HUES64 (cell line): Measurements from ENCODE around the gene DUSP22.

Source experiments
- H3K27ac ChIP-seq: 2 replicates; pipeline ENCODE4 v1.7.0; 2013; ENCODE audit warnings: low read depth, low read length, inconsistent platforms
- H3K27me3 ChIP-seq: 2 replicates; pipeline ENCODE4 v1.6.1; 2013; ENCODE audit warnings: mild to moderate bottlenecking, low read length; ENCODE audit not compliant: insufficient read depth
- H3K36me3 ChIP-seq: 2 replicates; pipeline ENCODE4 v1.6.1; 2013; ENCODE audit warnings: mild to moderate bottlenecking, low read length; ENCODE audit not compliant: insufficient read depth
- H3K4me1 ChIP-seq: 2 replicates; pipeline ENCODE4 v1.6.1; 2013; ENCODE audit warnings: mild to moderate bottlenecking, low read length, moderate library complexity; ENCODE audit not compliant: insufficient read depth
- H3K4me3 ChIP-seq: 2 replicates; pipeline ENCODE4 v1.5.1; 2013; ENCODE audit warnings: mild to moderate bottlenecking, low read length, moderate library complexity
- H3K9ac ChIP-seq: 2 replicates; pipeline ENCODE4 v1.6.1; 2013; ENCODE audit warnings: mild to moderate bottlenecking, low read depth, low read length
- H3K9me3 ChIP-seq: 2 replicates; pipeline ENCODE4 v1.6.1; 2013; ENCODE audit warnings: low read depth, low read length; ENCODE audit not compliant: insufficient read depth
- WGBS: fragments of 150-250, 120-280 bp; methylation state at CpG from one replicate; pipeline ENCODE4 v1.1.7; 2013; ENCODE audit warnings: missing lambda C conversion rate; 5-methylcytosine and 5-hydroxymethylcytosine counted together

DUSP22 gene

DNA sequence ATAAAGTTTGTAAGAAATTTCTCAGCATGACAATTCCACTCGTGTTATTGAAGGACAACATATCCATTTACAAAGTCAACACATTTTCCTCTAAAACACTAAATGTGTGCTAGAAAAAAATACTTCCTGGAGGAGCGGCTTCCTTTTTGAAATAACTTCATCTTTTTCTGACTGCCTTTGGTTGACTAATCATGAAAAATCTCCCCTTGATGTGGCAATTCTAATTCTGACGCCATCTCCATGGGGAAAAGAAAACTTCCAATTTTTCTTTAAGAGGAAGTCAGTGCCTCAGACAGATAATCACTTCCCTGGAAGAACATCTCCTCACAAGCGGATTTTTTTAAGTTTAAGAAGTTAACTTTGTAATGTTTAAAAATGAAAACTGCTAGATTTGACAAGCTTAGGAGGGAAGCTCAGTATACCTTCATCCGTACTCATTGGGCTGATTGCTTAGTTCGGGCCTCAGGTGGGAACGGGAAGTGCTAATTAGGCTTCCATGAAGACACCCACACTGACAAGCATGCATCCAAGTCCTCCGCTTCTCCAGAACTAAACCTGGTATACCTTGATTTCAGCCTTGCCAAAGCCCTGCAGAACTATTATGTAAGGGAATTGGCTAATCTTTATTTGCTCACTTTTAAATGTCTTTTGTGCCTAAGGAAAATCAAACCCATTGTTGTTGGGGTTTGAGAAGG is 35.1 kb upstream of the DUSP22 start:
- Histone ChIP-seq H3K4me1 (no peaks in the 10 kb centered on the region; the same call in 1 of the 2 replicates), H3K36me3 (no peaks in the 10 kb centered on the region), H3K9me3 (peaks cover 16% of the 10 kb centered on the region; the same call in 1 of the 2 replicates), H3K9ac (no peak overlapping the region), H3K27ac (no peak overlapping the region), H3K4me3 (no peak overlapping the region), H3K27me3 (no peaks in the 10 kb centered on the region)
- 84% methylated on average over 8 of the region's 8 CpGs for WGBS

DNA sequence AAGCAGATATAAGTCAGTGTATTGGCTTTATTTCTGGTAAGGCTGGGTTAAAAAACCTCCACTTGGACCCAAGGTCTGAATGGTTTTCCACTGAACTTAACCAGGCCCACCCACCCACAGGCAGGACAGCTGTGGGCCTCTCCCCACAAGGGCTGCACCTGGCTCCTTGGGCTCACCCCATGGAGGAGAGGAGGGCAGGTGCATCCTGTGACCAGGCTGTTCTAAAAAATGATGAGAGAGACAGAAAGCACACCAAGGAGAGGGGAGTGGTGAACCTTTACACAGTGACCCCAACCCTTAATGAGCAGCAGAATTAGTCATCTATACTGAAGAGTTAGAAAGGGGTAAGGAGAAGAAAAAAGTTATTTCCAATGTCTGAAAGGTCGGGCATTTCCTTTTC is 34.5 kb upstream of the DUSP22 start:
- H3K4me1 ChIP-seq: no peaks in the 10 kb centered on the region; the same call in 1 of the 2 replicates
- H3K4me3 ChIP-seq: no peak overlapping the region
- 69% methylated on average over 1 of the region's 1 CpG for WGBS
- peaks cover 16% of the 10 kb centered on the region; the same call in 1 of the 2 replicates for H3K9me3 ChIP-seq
- no peak overlapping the region for H3K9ac ChIP-seq
- no peaks in the 10 kb centered on the region for H3K27me3 ChIP-seq
- no peaks in the 10 kb centered on the region for H3K36me3 ChIP-seq
- H3K27ac ChIP-seq: no peak overlapping the region

DNA sequence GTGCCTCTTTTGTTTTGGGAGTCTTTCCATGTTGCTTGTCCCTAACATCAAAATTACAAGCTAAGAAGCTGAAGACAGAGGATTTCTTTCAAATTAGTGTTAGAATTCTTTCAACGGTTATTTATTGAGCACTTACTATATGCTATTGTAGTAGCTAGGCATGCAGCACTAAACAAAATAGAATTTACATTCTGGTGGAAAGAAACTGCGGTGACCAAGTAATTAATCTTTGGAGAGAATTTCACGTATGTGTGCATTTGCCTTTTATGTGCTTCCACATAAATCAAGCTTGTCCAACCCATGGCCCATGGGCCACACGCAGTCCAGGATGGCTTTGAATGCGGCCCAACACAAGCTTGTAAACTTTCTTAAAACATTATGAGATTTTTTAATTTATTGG is 33.0 kb upstream of the DUSP22 start:
- 86% methylated on average over 4 of the region's 5 CpGs for WGBS

DNA sequence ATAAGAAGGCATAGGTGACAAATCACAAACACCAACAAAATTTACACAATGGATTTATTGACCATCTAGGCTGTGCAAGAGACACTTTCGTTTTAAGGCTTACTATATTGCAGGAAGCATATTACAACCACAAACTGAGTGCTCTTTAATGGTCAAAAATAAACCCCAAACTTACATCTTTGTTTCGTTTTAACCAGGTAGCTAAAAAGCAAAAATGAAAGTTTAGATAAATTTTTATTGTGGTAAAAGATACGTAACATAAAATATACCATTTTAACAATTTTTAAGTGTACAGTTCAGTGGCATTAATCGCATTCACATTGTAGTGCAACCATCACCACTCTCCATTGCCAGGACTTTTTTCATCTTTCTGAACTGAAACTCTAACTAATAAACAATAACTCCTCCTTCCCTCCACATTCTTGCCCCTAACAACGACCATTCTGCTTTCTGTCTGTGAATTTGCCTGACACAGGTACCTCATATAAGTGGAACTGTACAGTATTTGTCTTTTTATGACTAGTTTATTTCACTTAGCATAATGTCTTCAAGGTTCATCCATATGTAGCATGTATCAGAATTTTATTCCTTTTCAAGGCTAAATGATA is 32.3 kb upstream of the DUSP22 start:
- H3K4me3 ChIP-seq: no peak overlapping the region
- no peak overlapping the region for H3K9ac ChIP-seq
- H3K27ac ChIP-seq: no peak overlapping the region
- H3K27me3 ChIP-seq: no peaks in the 10 kb centered on the region
- H3K36me3 ChIP-seq: no peaks in the 10 kb centered on the region
- no peaks in the 10 kb centered on the region; the same call in 1 of the 2 replicates for H3K4me1 ChIP-seq
- peaks cover 21% of the 10 kb centered on the region for H3K9me3 ChIP-seq
- 84% methylated on average over 4 of the region's 5 CpGs for WGBS

More for the DNA sequence above, 33.0 kb upstream of the DUSP22 start:
- no peak overlapping the region for H3K4me3 ChIP-seq
- no peaks in the 10 kb centered on the region for H3K27me3 ChIP-seq
- no peaks in the 10 kb centered on the region; the same call in 1 of the 2 replicates for H3K4me1 ChIP-seq
- H3K36me3 ChIP-seq: no peaks in the 10 kb centered on the region
- peaks cover 19% of the 10 kb centered on the region for H3K9me3 ChIP-seq
- H3K27ac ChIP-seq: no peak overlapping the region
- no peak overlapping the region for H3K9ac ChIP-seq

GRCh38 chr6:264626-265025 is 27.7 kb upstream of the DUSP22 start:
- H3K4me3 ChIP-seq: no peak overlapping the region
- peaks cover 24% of the 10 kb centered on the region for H3K9me3 ChIP-seq
- H3K36me3 ChIP-seq: no peaks in the 10 kb centered on the region
- no peaks in the 10 kb centered on the region for H3K27me3 ChIP-seq
- no peaks in the 10 kb centered on the region for H3K4me1 ChIP-seq
- H3K27ac ChIP-seq: no peak overlapping the region
- 92% methylated on average over 2 of the region's 2 CpGs for WGBS
- H3K9ac ChIP-seq: no peak overlapping the region

- H3K9ac ChIP-seq: no peak overlapping the region
- H3K27me3 ChIP-seq: no peaks in the 10 kb centered on the region
- H3K4me1 ChIP-seq: no peaks in the 10 kb centered on the region
- H3K9me3 ChIP-seq: peaks cover 18% of the 10 kb centered on the region
- no peak overlapping the region for H3K4me3 ChIP-seq
- WGBS: 94% methylated on average over 4 of the region's 5 CpGs
- no peaks in the 10 kb centered on the region for H3K36me3 ChIP-seq
- no peak overlapping the region for H3K27ac ChIP-seq
Observed at GRCh38 chr6:268394-268935, 23.8 kb upstream of the DUSP22 start.

GRCh38 chr6:273551-274058 is 18.7 kb upstream of the DUSP22 start:
- WGBS: 72% methylated on average over 2 of the region's 2 CpGs
- no peaks in the 10 kb centered on the region for H3K27me3 ChIP-seq
- no peak overlapping the region for H3K4me3 ChIP-seq
- no peak overlapping the region for H3K9ac ChIP-seq
- H3K27ac ChIP-seq: no peak overlapping the region
- no peaks in the 10 kb centered on the region for H3K4me1 ChIP-seq
- no peaks in the 10 kb centered on the region for H3K36me3 ChIP-seq
- H3K9me3 ChIP-seq: peaks cover 9% of the 10 kb centered on the region; the same call in 1 of the 2 replicates

GRCh38 chr6:277746-278145 is 14.5 kb upstream of the DUSP22 start:
- 85% methylated on average over 2 of the region's 2 CpGs for WGBS
- H3K4me3 ChIP-seq: no peak overlapping the region
- no peaks in the 10 kb centered on the region for H3K27me3 ChIP-seq

DNA sequence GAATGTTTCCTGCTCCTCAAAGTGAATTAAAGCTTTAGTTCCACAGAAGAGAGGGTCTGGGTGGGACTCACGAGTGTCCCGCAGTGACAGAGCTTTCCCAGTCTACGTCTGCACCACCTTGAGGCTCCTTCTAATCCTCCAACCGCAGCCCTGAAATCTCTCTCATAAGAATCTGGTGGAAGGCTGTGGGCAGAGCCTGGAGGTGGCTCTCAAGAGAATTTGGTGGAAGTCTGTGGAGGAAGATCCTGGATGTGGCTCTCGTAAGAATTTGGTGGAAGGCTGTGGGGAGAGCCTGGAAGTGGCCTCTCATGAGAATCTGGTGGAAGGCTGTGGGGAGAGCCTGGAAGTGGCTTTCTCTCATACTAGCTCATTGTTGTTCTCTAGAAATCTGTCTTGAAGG is 13.8 kb upstream of the DUSP22 start:
- H3K9me3 ChIP-seq: peaks cover 15% of the 10 kb centered on the region; the same call in 1 of the 2 replicates
- H3K9ac ChIP-seq: no peak overlapping the region
- 89% methylated on average over 5 of the region's 5 CpGs for WGBS
- H3K36me3 ChIP-seq: no peaks in the 10 kb centered on the region
- no peak overlapping the region for H3K27ac ChIP-seq
- no peaks in the 10 kb centered on the region for H3K27me3 ChIP-seq
- no peaks in the 10 kb centered on the region for H3K4me1 ChIP-seq
- no peak overlapping the region for H3K4me3 ChIP-seq

More at GRCh38 chr6:277746-278145, 14.5 kb upstream of the DUSP22 start:
- Histone ChIP-seq H3K9ac (no peak overlapping the region), H3K27ac (no peak overlapping the region), H3K9me3 (peaks cover 10% of the 10 kb centered on the region; the same call in 1 of the 2 replicates), H3K4me1 (no peaks in the 10 kb centered on the region), H3K36me3 (no peaks in the 10 kb centered on the region)

DNA sequence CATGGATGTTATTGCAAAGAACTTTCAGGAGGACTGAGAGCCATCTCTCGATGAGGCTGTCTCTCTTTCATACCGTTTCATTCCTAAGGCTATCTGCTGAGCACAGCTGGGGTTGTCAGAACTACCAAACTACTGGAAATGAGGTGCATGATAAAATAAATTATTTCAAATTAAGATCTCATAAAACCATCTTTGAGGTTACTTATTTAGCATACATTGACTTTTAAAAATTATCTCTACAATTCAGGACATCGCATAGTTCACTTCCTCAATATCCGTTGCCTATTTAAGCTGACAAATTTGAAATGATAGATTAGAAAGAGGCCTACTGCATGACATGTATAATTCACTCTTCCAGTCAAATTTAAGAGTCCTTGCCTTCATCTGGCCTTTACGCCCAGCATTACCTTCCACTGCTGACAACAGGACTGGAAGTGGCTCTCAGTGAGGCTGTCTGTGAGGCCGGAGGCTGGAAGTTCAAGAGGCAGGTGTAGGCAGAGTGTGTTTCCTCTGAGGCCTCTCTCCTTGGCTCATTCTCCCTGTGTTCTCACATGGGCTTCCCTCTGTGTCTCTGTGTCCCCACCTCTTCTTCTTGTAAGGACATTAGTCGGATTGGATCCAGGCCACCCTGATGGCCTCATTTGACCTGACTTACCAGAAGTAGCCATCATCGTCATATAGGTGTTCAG is 12.8 kb upstream of the DUSP22 start:
- Histone ChIP-seq H3K27ac (no peak overlapping the region), H3K36me3 (no peaks in the 10 kb centered on the region), H3K4me3 (no peak overlapping the region), H3K9ac (no peak overlapping the region), H3K27me3 (no peaks in the 10 kb centered on the region), H3K9me3 (peaks cover 13% of the 10 kb centered on the region; the same call in 1 of the 2 replicates), H3K4me1 (no peaks in the 10 kb centered on the region)
- WGBS: 91% methylated on average over 7 of the region's 8 CpGs
